ENCODE data around the gene KLHDC4. TPM values are rescaled to one million over a fixed set of nuclear protein-coding genes. Genes with fewer than 3 reads are reported as not detected.

KLHDC4 gene
- total and polyA plus RNA-seq, 9 of the 15 experiments (the other 6 are each of a cell fraction or from before 2014, with no cell fraction given): 1.3 to 68.1 (median 32.8) TPM

DNA sequence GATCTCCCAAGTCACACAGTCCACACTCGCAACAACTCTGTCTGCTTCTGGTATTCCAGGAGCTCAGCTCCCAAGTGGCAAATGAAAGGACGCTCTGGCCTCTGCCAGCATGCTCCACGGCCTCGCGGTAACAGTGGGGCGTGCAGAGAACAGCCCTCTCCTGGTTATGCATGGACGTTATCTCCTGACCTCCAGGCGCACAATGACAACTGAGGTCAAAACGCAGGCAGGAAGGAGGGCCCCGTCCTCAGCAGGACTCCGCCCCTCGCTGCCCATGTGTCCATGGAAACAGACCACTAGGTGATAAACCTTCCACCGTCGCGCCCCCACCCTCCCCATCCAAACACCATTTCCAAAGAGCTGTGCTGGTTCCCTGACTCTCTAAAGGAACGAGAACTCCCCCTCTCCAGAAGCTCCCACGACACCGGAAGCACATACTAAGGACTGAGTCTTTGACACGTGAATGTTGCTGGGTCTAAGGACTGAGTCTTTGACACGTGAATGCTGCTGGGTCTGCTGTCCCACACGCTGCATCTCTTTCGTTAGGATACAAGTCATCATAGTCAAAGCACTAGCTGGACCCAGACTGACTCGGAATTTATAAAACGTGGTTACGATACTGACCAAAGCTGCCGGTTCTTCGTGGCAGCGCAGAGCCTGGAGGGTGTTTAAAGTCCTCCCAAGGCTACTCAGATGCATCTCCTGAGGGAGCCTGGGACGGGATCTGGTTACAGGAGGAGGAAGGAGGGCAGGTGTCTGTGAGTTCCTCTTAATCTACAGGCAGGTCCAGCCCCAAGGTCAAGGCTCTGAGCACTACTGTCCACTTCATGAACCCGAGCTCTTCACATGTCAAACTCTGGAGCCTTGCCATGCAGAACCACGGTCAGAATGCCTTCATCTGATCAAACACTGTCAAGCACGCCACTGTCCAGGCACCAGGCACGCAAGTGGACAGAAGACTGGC is 43.9 kb downstream of the KLHDC4 start (continued):
- TF ChIP-seq XRCC5 (IDR thresholded peaks at IDR 0.05; ENCODE audit: low read depth, low read length) (no peak), STAG1 (CRISPR knock-in tag; IDR thresholded peaks at IDR 0.05; ENCODE audit: borderline replicate concordance) (no peak), EHMT2 (IDR thresholded peaks at IDR 0.05) (no peak), PHF8 (IDR thresholded peaks at IDR 0.05; ENCODE audit: borderline replicate concordance, low read length) (peak; percentile 17; the same call in 1 of the 2 replicates), SMAD3 (CRISPR knock-in tag; conservative IDR thresholded peaks at IDR 0.05) (no peak), MEIS2 (IDR thresholded peaks at IDR 0.05; ENCODE audit: partially characterized antibody) (peak; percentile 73), HEY1 (CRISPR knock-in tag; IDR thresholded peaks at IDR 0.05; ENCODE audit: borderline replicate concordance) (no peak), ZNF57 (CRISPR knock-in tag; IDR thresholded peaks at IDR 0.05) (no peak), ZNF668 (CRISPR knock-in tag; IDR thresholded peaks at IDR 0.05) (no peak), KDM1A (IDR thresholded peaks at IDR 0.05) (peak; percentile 36 to 47; a peak in 3 of 4 replicates), ZNF253 (CRISPR knock-in tag; conservative IDR thresholded peaks at IDR 0.05) (no peak), RBM14 (IDR thresholded peaks at IDR 0.05; ENCODE audit: borderline replicate concordance, insufficient read depth, low read depth, low read length) (no peak), EP400 (IDR thresholded peaks at IDR 0.05) (peak; percentile 72), ZNF140 (CRISPR knock-in tag; IDR thresholded peaks at IDR 0.05) (no peak), COPS2 (conservative IDR thresholded peaks at IDR 0.05) (no peak), TAF1 (IDR thresholded peaks at IDR 0.05; ENCODE audit: control insufficient read depth, extremely low read depth, insufficient read depth, low read length, severe bottlenecking) (no peak), ZNF23 (CRISPR knock-in tag; IDR thresholded peaks at IDR 0.05) (no peak), HIVEP1 (CRISPR knock-in tag; IDR thresholded peaks at IDR 0.05) (no peak), RFX5 (IDR thresholded peaks at IDR 0.05; ENCODE audit: low read depth, low read length) (no peak)
- TF ChIP-seq, protein P1, sequence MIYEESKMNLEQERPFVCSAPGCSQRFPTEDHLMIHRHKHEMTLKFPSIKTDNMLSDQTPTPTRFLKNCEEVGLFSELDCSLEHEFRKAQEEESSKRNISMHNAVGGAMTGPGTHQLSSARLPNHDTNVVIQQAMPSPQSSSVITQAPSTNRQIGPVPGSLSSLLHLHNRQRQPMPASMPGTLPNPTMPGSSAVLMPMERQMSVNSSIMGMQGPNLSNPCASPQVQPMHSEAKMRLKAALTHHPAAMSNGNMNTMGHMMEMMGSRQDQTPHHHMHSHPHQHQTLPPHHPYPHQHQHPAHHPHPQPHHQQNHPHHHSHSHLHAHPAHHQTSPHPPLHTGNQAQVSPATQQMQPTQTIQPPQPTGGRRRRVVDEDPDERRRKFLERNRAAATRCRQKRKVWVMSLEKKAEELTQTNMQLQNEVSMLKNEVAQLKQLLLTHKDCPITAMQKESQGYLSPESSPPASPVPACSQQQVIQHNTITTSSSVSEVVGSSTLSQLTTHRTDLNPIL (CRISPR knock-in tag; IDR thresholded peaks at IDR 0.05): no peak
- TF ChIP-seq, protein P2, sequence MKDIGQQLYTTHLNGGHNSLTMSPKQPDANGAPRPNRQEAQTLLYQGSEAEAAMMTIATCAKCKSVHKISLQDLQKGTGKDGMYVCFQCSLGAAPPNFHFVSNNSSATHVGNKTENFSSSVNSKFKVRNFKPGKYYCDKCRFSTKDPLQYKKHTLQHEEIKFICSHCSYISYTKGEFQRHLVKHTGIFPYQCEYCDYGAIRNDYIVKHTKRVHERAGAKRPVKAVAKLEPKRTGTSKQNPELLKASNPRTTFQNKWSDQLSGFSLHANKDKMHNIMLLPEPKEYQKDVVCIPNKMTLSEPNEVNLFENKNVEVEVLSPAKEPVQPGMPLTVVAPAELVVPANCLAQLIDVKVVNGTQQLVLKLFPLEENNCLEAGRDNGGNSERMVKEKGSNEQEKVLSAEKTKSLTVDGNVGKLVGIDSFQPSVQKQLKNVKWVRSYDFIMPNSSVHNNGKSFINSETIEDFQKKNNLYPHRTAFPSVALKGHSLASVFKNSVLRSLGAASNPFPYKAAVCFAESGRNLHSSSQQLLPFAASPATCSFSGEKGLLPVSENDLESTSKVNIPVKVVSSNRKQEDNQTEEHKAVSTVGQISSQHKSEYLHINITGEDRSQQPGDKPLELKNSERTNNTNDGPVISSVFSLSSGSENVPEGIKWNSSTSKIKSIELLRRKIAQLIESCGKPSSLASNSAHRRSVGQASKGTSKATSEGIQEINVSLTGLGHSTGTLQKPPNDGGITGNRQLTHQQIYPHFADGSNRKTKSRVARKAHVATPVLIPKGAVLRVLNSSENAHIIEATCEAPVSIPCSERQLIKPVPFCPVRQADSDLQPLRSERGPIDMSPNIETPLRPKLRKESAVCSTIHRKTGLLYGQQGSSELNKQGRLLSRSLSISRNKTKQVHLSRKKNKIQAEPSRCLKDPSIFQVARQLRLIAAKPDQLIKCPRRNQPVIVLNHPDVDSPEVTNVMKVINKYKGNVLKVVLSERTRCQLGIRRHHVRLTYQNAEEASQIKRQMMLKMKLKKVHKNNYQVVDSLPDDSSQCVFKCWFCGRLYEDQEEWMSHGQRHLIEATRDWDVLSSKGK (CRISPR knock-in tag; IDR thresholded peaks at IDR 0.05): no peak
- TF ChIP-seq, protein P3, sequence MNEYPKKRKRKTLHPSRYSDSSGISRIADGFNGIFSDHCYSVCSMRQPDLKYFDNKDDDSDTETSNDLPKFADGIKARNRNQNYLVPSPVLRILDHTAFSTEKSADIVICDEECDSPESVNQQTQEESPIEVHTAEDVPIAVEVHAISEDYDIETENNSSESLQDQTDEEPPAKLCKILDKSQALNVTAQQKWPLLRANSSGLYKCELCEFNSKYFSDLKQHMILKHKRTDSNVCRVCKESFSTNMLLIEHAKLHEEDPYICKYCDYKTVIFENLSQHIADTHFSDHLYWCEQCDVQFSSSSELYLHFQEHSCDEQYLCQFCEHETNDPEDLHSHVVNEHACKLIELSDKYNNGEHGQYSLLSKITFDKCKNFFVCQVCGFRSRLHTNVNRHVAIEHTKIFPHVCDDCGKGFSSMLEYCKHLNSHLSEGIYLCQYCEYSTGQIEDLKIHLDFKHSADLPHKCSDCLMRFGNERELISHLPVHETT (CRISPR knock-in tag; conservative IDR thresholded peaks at IDR 0.05 in 1 of 2, IDR thresholded peaks at IDR 0.05 in 1 of 2): peak in 1 of 2 experiments; percentile 58; a peak in 1 of 4 replicates
